ENCODE measurements around the gene AOPEP. TPM values are rescaled to one million over a fixed set of nuclear protein-coding genes. Genes with fewer than 3 reads are reported as not detected.

Gene AOPEP
- total and polyA plus RNA-seq, 9 of the 15 experiments (the other 6 are each of a cell fraction or from before 2014, with no cell fraction given) = 4.5 to 19.3 (median 13.5) TPM

DNA sequence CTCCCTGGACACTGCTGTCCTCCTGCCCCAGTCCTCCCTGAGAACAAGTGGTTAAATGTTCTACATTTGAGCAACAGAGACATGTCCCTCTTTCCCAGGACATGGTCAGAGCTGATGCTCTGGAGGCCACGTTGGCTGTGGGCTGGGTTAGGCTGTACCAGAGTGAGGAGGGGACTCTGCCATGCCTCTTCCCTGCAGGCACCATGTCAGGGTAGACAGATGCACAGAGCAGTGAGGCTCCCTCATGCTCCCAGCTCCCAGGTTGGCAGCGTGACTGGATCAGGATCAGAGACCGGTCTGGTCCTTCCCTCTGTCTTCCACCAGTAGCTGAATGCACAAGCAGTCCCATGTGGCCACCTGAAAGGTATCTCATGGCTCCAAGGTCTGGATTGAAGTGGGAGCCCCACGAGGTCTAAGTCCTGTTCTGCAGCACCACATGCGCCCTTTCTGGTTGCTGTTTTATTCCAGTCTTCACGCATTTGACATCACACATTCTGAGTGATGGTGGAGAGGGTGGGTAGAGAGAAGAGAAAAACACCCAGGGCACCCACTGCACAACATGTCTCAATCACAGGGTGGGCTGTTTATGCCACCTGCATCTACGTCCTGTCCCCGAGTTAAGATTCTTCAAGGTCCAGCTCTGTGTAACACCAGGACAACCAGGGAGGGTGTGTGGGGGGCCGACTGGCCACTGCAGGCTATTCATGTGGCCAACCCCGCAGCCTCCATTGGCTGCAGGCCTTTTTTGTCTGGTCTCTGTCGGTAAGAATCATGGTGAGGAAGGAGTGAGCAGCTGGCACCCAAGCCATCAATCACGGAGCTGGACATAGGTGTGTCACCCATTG is 386.2 kb downstream of the AOPEP start:
- H3K4me3 ChIP-seq = no peak overlapping the region
- H3K27ac ChIP-seq (ENCODE audit: extremely low read depth, low read depth, low read length) = no peak overlapping the region
- ChIA-PET CTCF (ENCODE audit: low intra/inter-chr PET ratio) (no interaction called here), POLR2A (interaction anchor here (0.7 kb wide), 1 partner anchor 111 kb away, joined by 3 read pairs; no protein-coding TSS in a partner anchor)
- 68% methylated on average over 12 of the region's 12 CpGs for WGBS (ENCODE audit: insufficient coverage, low coverage, missing lambda C conversion rate)
- H3K79me2 ChIP-seq (ENCODE audit: control insufficient read depth, insufficient read depth, low read length) = no peaks in the 10 kb centered on the region
- TF ChIP-seq ILF3 (IDR thresholded peaks at IDR 0.05; ENCODE audit: borderline replicate concordance) = no peak
- TF ChIP-seq ZNF121 (CRISPR knock-in tag; conservative IDR thresholded peaks at IDR 0.05) = no peak
- TF ChIP-seq HMG20A (CRISPR knock-in tag; conservative IDR thresholded peaks at IDR 0.05) = no peak
- no peak for TF ChIP-seq TAL1 (IDR thresholded peaks at IDR 0.05)
- no peak for TF ChIP-seq CCNT2 (IDR thresholded peaks at IDR 0.05; ENCODE audit: borderline replicate concordance, extremely low read depth, insufficient read length, low read depth, low read length)
- TF ChIP-seq ZBTB8A (IDR thresholded peaks at IDR 0.05; ENCODE audit: partially characterized antibody) = no peak
- no peak for TF ChIP-seq SRF (CRISPR knock-in tag; IDR thresholded peaks at IDR 0.05)
- no peak for TF ChIP-seq GATAD2B (IDR thresholded peaks at IDR 0.05; ENCODE audit: borderline replicate concordance)
- TF ChIP-seq CAMTA2 (CRISPR knock-in tag; conservative IDR thresholded peaks at IDR 0.05) = no peak
- TF ChIP-seq RBM17 (IDR thresholded peaks at IDR 0.05; ENCODE audit: borderline replicate concordance, low read depth, low read length) = no peak
- no peak for TF ChIP-seq GTF2A2 (tag; IDR thresholded peaks at IDR 0.05)
- TF ChIP-seq ZBTB43 (CRISPR knock-in tag; IDR thresholded peaks at IDR 0.05) = no peak
- H3K4me1 ChIP-seq (replicated peaks in 1 of 2; ENCODE audit: control insufficient read depth in 2 of 2, insufficient read depth in 2 of 2, low read length in 2 of 2) = peaks cover 0 to 3% of the 10 kb centered on the region in 2 experiments; a peak in 1 of 5 replicates
- DNase-seq (ENCODE audit: extremely low read depth in 1 of 4, low spot score in 3 of 4) (no peak), FAIRE-seq (no peak), ATAC-seq (no peak)
- H3K9me3 ChIP-seq (replicated peaks; ENCODE audit: control insufficient read depth, insufficient read depth, low read depth, low read length) = no peaks in the 10 kb centered on the region
- intact Hi-C loops (cut with micrococcal nuclease) = no loop called here
- BruUV-seq (replicated peaks) = no TSS peak
- H3K9ac ChIP-seq (ENCODE audit: insufficient read depth in 1 of 2, low read depth in 2 of 2, low read length in 2 of 2) = no peak overlapping the region
- no peaks in the 10 kb centered on the region for H3K27me3 ChIP-seq (ENCODE audit: control insufficient read depth in 2 of 2, insufficient read depth in 2 of 2, low read length in 2 of 2)
- H3K36me3 ChIP-seq (ENCODE audit: control insufficient read depth, insufficient read depth, low read length) = peaks cover 11% of the 10 kb centered on the region; the same call in 2 of the 3 replicates
- no peaks in the 10 kb centered on the region for H4K20me1 ChIP-seq (replicated peaks; ENCODE audit: control insufficient read depth, insufficient read depth, low read length)
- no peak overlapping the region for H2AFZ ChIP-seq (ENCODE audit: low read depth, low read length)
- H3K9me1 ChIP-seq (ENCODE audit: control insufficient read depth, insufficient read depth, low read length) = no peaks in the 10 kb centered on the region
- H3K4me2 ChIP-seq (ENCODE audit: insufficient read depth, low read length) = no peak overlapping the region
- in situ Hi-C loops (cut with MboI) = no loop called here

Measured in K562 (cell line).